Activated CD4-positive, alpha-beta T cell treated with anti-CD3 and anti-CD28 coated beads, Interleukin-2, amount 50 U/mL, for 1 hour (primary cell): ENCODE results near the gene PTPN2.
A peak's percentile ranks its signal among the peaks of the same experiment; 100 is the strongest.
"Not testable (repeated sequence)": the region's sequence is repeated elsewhere in the genome, so short reads cannot be mapped to it uniquely, and the experiment has no call there.

Source experiments
- DNase-seq: peaks from one replicate; pipeline ENCODE4 v3.0.0-alpha.2; 2020

Gene PTPN2

GRCh38 chr18:12890964-12891363 is 6.9 kb upstream of the PTPN2 start:
- no peak for DNase-seq

DNA sequence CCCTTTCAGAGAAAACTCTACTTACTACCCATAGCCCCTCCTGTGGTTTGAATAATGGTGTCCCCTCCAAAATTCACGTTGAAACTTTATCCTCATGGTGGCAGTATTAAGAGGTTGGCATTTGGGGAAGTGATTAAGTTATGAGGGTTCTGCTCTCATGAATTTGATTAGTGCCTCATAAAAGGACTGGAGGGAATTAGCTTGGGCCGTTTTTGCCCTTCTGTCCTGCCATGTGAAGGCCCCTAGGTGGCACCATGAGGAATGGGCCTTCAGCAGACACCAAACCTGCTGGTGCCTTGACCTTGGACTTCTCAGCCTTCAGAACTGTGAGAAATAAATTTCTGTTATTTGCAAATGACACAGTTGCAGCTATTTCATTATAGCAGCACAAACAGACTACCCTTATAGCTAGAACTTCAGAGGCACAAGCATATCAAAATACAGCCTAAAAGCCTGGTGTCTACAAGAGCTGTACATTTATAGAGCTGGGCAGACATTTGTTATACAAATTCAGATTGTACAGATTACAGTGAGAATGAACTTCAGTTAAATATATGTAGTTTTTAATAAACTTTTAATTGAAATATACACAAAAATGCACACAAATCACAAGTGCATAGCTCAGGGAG is 2.6 kb upstream of the PTPN2 start:
- no peak for DNase-seq

DNA sequence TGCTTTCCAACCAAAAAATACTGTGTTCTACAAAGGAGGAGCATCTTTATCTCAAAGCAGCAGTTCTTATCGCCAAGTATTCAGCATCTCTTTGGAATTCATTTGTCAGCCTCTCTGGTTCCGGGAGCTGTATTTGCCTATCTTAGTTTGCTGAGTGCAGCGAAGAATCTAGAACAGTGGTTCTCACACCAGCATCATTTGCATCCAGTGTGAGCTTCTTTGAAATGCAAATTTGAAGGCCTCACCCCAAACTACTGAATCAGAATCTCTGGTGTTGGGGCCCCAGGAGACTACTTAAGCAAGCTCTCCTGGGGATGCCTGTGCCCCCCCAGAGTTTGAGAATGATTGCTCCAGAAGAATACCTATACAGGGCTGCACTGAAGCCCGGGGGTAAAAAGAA is 1.5 kb upstream of the PTPN2 start:
- DNase-seq = no peak

GRCh38 chr18:12884406-12885323 is 628 bp upstream of the PTPN2 start:
- no peak for DNase-seq

GRCh38 chr18:12883372-12883683 is 709 bp downstream of the PTPN2 start:
- DNase-seq = peak; percentile 17

DNA sequence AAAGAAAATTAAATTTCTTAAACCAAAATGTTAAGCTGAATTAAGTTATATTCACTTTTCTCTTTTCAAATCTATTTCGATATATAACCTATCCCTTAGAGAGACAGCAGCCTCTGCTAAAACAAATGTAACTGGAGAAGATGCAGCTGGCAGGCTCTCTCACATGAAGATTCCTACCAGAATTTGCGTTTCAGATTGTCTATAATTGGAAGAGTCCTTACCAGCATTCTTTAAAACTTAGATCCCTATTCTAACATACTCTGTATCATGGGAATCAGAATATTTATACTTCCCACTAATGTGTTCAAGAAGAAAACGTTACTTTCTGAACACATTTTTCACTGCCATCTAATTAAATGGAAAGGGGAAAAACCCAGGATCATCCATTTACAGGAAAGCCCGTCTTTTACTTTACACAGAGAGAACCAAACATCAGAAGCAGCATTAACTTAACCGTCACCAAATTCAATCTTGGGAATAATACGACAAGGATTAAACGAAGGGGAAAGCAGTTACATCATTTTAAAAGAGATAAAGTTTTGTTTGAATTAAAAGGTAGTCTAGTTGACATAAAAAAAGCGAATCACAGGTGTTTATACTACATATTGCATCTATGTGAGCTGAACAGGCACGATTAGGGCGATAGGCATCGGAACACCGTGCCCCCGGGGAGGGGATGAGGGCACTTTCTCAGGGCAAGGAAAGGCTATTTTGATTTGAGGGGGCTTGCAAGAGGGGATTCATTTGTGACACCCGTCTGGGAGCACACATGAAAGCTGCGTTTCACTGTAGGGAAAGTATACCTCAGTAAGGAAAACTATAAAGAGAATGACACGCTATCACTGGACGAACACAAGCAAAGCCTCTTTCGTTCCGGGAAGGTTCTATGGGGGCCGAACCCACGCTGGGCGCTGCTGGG is 1.3 kb downstream of the PTPN2 start:
- DNase-seq = no peak

GRCh38 chr18:12880541-12880910 is 3.5 kb downstream of the PTPN2 start:
- DNase-seq = no peak

GRCh38 chr18:12879840-12880540 is 4.0 kb downstream of the PTPN2 start:
- DNase-seq = no peak

DNA sequence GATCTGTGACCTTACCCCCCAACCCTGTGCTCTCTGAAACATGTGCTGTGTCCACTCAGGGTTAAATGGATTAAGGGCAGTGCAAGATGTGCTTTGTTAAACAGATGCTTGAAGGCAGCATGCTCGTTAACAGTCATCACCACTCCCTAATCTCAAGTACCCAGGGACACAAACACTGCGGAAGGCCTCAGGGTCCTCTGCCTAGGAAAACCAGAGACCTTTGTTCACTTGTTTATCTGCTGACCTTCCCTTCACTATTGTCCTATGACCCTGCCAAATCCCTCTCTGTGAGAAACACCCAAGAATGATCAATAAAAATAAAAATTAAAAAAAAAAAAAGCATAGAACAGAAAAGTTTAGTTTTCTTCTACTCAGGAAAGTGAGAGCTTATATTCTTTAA is 9.0 kb downstream of the PTPN2 start:
- not testable (repeated sequence) for DNase-seq

- not testable (repeated sequence) for DNase-seq
These were observed 10.0 kb downstream of the PTPN2 start for GRCh38 chr18:12873961-12874567.

- DNase-seq = no peak
These were observed 11.6 kb downstream of the PTPN2 start for GRCh38 chr18:12872408-12872807.

- DNase-seq = no peak
These were observed 15.5 kb downstream of the PTPN2 start for GRCh38 chr18:12868576-12868975.

DNA sequence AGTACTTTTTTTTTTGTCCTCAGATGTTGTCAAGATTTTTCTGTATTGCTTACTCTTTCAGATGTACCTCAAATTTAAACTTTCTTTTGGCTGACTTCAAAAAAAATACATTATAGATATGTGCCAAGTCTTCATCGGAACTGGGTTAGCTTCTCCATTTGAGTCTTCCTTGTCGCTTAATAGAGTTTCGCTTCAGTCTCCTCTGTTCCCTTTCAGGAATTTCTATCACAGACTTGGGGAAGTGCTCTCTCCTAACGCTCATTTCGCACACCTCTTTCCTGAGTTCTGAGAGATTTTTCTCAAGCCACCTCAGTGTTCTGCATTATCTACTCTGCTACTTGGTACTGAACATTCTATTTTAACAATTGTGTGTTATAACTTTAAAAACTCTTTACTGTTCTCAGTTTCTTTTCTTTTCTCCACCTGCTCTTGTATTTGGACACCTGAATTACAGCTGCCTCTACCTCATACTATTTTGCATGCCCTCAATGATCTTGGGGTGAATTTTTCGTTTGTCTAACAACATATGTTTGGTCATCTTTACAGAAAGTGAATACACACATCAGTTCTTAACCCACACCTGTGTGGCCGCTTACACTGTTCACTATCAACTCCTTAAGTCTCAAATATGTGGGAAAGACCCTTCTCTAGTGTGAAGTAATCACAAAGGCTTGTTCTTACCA is 16.5 kb downstream of the PTPN2 start:
- no peak for DNase-seq

- no peak for DNase-seq
These were observed 20.3 kb downstream of the PTPN2 start for GRCh38 chr18:12863687-12864216.

GRCh38 chr18:12862874-12863482 is 21.1 kb downstream of the PTPN2 start:
- no peak for DNase-seq

DNA sequence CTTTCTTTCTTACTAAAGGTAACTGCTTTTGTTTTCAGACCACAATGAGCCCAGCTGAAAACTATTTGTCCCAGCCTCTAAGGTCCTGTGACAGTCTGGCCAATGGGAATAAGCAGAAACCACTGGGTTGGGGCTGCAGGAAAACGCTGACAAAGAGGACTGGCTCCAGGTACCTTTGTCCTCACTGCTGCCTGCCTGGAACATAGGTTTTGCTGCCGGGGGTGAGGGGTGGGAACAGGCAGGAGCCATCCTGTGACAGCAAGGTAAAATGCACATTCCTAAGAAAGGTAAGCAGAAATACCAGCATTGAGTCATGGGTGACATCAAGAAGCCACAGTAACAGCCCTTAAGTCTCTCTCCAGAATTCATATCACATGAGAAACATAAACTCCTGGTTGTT is 21.6 kb downstream of the PTPN2 start:
- no peak for DNase-seq

- DNase-seq = no peak
These were observed 22.4 kb downstream of the PTPN2 start for GRCh38 chr18:12861637-12862036.

DNA sequence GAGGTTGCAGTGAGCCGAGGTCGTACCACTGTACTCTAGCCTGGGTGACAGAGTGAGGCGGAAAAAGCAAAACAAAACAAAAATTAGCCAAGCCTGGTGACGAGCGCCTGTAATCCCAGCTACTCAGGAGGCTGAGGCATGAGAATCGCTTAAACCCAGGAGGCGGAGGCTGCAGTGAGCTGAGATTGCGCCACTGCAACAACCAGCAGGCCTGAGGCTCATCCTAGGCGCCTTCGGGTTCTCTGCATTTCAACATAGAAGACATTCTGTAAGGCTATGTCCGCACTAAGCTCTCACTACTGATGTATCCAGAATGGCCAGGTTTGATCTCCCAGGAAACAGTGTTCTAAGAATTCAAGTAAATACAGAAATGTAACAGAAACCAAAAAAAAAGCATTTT is 23.5 kb downstream of the PTPN2 start:
- no peak for DNase-seq

- no peak for DNase-seq
These were observed 25.0 kb downstream of the PTPN2 start for GRCh38 chr18:12858991-12859390.

DNA sequence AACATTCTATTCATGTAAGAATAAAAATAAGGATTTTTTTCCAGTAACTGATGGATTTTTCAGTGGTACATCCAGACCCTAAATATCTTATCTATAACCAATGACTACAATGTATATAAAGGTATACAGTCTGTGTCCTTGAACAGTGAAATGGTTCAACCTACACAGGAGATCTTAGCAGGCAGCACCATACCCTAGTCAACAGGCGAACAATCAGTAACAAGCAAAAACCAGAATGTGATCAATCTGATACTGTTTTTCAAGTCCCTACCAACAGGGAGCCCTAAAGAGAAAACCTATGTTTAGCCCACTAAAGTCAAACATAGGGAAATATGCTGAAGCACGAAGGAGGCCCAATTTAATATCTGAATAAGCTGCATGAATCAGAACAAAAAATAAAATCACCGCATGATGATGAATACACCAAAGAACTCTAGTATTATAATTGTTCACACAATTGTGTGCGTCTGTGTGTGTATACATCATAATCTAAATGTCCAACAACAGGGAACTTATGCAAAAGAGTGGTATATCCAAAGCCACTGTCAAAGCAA is 26.0 kb downstream of the PTPN2 start:
- no peak for DNase-seq
